GM06990 (cell line): ENCODE results near the gene RAB3GAP1.

Experiments used
- DNase-seq: peaks from one replicate; pipeline ENCODE4 v3.0.0-alpha.2; 2011; ENCODE audit not compliant: insufficient read length; ENCODE audit errors: extremely low read depth
- H3K27me3 ChIP-seq: replicated peaks from 2 replicates; pipeline ENCODE4 v1.6.0; 2011; ENCODE audit warnings: low read length; ENCODE audit not compliant: control insufficient read depth, insufficient read depth
- H3K36me3 ChIP-seq: 2 replicates; pipeline ENCODE4 v1.5.1; 2011; ENCODE audit warnings: low read length; ENCODE audit not compliant: control insufficient read depth, insufficient read depth
- H3K4me3 ChIP-seq: replicated peaks from 2 replicates; pipeline ENCODE4 v1.5.1; 2011; ENCODE audit warnings: low read depth, mild to moderate bottlenecking, control low read depth, low read length
- TF ChIP-seq, protein P1 (sequence below): IDR thresholded peaks from 2 replicates; pipeline ENCODE4 v1.5.1; 2011; ENCODE audit warnings: low read length, control low read depth, mild to moderate bottlenecking, inconsistent platforms; ENCODE audit not compliant: insufficient read depth, poor library complexity, severe bottlenecking

Gene RAB3GAP1

DNA sequence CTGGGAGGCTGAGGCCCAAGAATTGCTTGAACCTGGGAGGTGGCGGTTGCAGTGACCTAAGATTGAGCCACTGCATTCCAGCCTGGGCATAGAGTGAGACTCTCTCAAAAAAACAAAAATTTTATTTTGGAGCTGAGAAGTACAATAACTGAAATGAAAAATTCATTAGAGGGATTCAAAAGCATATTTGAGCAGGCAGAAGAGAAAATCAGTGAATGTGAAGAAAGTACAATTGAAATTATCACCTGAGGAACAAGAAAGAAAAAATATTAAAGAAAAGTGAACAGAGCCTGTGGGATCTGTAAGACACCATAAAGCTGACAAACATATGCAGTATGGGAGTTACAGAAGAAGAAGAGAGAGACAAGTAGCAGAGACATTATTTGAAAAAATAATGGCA is 137.1 kb downstream of the RAB3GAP1 start:
- no peak overlapping the region for H3K4me3 ChIP-seq
- H3K36me3 ChIP-seq: no peaks in the 10 kb centered on the region
- TF ChIP-seq, protein P1, sequence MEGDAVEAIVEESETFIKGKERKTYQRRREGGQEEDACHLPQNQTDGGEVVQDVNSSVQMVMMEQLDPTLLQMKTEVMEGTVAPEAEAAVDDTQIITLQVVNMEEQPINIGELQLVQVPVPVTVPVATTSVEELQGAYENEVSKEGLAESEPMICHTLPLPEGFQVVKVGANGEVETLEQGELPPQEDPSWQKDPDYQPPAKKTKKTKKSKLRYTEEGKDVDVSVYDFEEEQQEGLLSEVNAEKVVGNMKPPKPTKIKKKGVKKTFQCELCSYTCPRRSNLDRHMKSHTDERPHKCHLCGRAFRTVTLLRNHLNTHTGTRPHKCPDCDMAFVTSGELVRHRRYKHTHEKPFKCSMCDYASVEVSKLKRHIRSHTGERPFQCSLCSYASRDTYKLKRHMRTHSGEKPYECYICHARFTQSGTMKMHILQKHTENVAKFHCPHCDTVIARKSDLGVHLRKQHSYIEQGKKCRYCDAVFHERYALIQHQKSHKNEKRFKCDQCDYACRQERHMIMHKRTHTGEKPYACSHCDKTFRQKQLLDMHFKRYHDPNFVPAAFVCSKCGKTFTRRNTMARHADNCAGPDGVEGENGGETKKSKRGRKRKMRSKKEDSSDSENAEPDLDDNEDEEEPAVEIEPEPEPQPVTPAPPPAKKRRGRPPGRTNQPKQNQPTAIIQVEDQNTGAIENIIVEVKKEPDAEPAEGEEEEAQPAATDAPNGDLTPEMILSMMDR: no peak
- H3K27me3 ChIP-seq: no peaks in the 10 kb centered on the region
- no peak for DNase-seq

DNA sequence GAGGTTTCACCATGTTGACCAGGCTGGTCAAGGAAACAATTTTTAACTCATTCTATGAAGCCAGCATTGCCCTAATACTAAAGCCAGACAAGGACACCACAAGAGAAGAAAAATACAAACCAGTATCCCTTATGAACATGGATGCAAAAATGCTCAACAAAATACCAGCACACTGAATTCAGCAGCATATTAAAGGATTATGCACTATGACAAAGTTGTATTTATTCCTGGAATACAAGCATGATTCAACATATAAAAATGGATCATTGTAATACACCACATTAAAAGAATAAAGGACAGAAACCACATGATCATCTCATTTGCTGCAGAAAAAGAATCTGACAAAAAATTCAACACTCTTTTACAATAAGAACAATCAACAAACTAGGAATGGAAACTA is 138.7 kb downstream of the RAB3GAP1 start:
- TF ChIP-seq, protein P1: no peak
- H3K27me3 ChIP-seq: no peaks in the 10 kb centered on the region
- no peaks in the 10 kb centered on the region for H3K36me3 ChIP-seq
- no peak overlapping the region for H3K4me3 ChIP-seq
- no peak for DNase-seq

GRCh38 chr2:135198481-135198880 is 146.4 kb downstream of the RAB3GAP1 start:
- Histone ChIP-seq H3K4me3 (no peak overlapping the region), H3K36me3 (no peaks in the 10 kb centered on the region), H3K27me3 (no peaks in the 10 kb centered on the region)
- no peak for DNase-seq
- TF ChIP-seq, protein P1: no peak

DNA sequence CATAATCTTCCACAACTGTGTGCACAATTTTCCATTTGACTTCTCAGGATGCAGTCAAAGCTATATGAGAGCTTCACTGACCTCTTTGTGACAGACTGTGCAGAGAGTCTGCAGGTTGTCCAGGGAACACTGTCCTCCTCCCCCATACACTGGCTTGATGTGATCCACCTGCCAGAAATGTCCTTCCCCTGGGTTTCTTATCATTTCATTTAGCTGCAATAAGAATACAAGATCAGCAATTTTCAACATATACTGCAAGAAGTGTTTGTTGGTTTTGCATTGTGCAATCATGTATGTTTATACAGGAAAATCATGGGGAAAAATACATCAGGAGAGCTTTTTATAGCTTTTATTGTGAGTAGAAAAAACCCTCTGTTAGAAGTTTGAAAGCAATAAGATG is 150.7 kb downstream of the RAB3GAP1 start:
- TF ChIP-seq, protein P1: no peak
- Histone ChIP-seq H3K27me3 (no peaks in the 10 kb centered on the region), H3K36me3 (no peaks in the 10 kb centered on the region), H3K4me3 (no peak overlapping the region)
- no peak for DNase-seq

- no peaks in the 10 kb centered on the region for H3K27me3 ChIP-seq
- TF ChIP-seq, protein P1: no peak
- H3K4me3 ChIP-seq: no peak overlapping the region
- H3K36me3 ChIP-seq: no peaks in the 10 kb centered on the region
- DNase-seq: no peak
These were observed 151.9 kb downstream of the RAB3GAP1 start for GRCh38 chr2:135203944-135204343.

- H3K4me3 ChIP-seq: no peak overlapping the region
These were observed 155.9 kb downstream of the RAB3GAP1 start for GRCh38 chr2:135208016-135208415.

More at GRCh38 chr2:135208016-135208415, 155.9 kb downstream of the RAB3GAP1 start:
- no peak for DNase-seq
- no peaks in the 10 kb centered on the region for H3K36me3 ChIP-seq
- no peaks in the 10 kb centered on the region for H3K27me3 ChIP-seq
- TF ChIP-seq, protein P1: no peak
